OCI-LY7 (cell line): ENCODE results near the gene THYN1. TPM values are rescaled to one million over a fixed set of nuclear protein-coding genes. Genes with fewer than 3 reads are reported as not detected.

ENCODE experiments used
- BruUV-seq: library from RNA; stranded (reverse); fragments of 400-500 nt; replicated peaks from 2 replicates; lab custom pipeline; 2021; lab: Mats Ljungman, UMichigan
- CTCF ChIA-PET: fragments of 300-600 bp; sonication (Branson Sonifier 250); formaldehyde crosslinking; loops from one replicate; lab custom pipeline; 2022; ENCODE audit warnings: antibody characterized with exemption; ENCODE audit not compliant: unreplicated experiment; lab: Charles Lee
- POLR2A ChIA-PET: fragments of 300-600 bp; sonication (Branson Sonifier 250); formaldehyde crosslinking; loops from one replicate; lab custom pipeline; 2022; ENCODE audit warnings: antibody characterized with exemption; lab: Charles Lee
- DNase-seq: peaks from one replicate; pipeline ENCODE4 v3.0.0-alpha.2; 2015; ENCODE audit warnings: low spot score
- H2AFZ ChIP-seq: fragments of 200-600 bp; sonication (generic), shearing (Covaris generic); 2 replicates; pipeline ENCODE4 v1.6.1; 2014; ENCODE audit warnings: mild to moderate bottlenecking, antibody characterized with exemption, low read length, moderate library complexity
- H3K27ac ChIP-seq: fragments of 200-600 bp; sonication (generic); 2 replicates; pipeline ENCODE4 v1.5.1; 2014; ENCODE audit warnings: mixed run types, low read depth, mild to moderate bottlenecking, moderate library complexity, low read length, inconsistent platforms; ENCODE audit not compliant: poor library complexity, severe bottlenecking
- H3K36me3 ChIP-seq: fragments of 200-600 bp; sonication (generic); 2 replicates; pipeline ENCODE4 v1.6.1; 2014; ENCODE audit warnings: mild to moderate bottlenecking, antibody characterized with exemption, low read length, moderate library complexity, mixed read lengths; ENCODE audit not compliant: insufficient read depth
- H3K4me1 ChIP-seq: fragments of 200-600 bp; sonication (generic); 2 replicates; pipeline ENCODE4 v1.5.1; 2014; ENCODE audit warnings: mild to moderate bottlenecking, low read length; ENCODE audit not compliant: insufficient read depth, poor library complexity, severe bottlenecking
- H3K4me2 ChIP-seq: fragments of 200-600 bp; sonication (generic); 2 replicates; pipeline ENCODE4 v1.6.1; 2014; ENCODE audit warnings: mild to moderate bottlenecking, low read length
- H3K4me3 ChIP-seq: fragments of 200-600 bp; sonication (generic); 2 replicates; pipeline ENCODE4 v1.5.1; 2014; ENCODE audit warnings: mild to moderate bottlenecking, low read depth, low read length; ENCODE audit not compliant: poor library complexity, severe bottlenecking
- H3K79me2 ChIP-seq: fragments of 200-600 bp; sonication (generic); 2 replicates; pipeline ENCODE4 v1.6.1; 2016; ENCODE audit warnings: low read depth, mild to moderate bottlenecking, low read length, moderate library complexity, mixed read lengths; ENCODE audit not compliant: insufficient read depth
- H3K9me2 ChIP-seq: fragments of 200-600 bp; sonication (generic); 2 replicates; pipeline ENCODE4 v1.6.1; 2016; ENCODE audit warnings: mild to moderate bottlenecking, low read length, mixed read lengths; ENCODE audit not compliant: insufficient read depth
- H3K9me3 ChIP-seq: fragments of 200-600 bp; sonication (generic); 2 replicates; pipeline ENCODE4 v1.6.1; 2014; ENCODE audit warnings: mild to moderate bottlenecking, mixed run types, low read length, mixed read lengths
- H4K20me1 ChIP-seq: fragments of 200-600 bp; sonication (generic); 2 replicates; pipeline ENCODE4 v1.6.1; 2014; ENCODE audit warnings: mild to moderate bottlenecking, antibody characterized with exemption, low read length, moderate library complexity, mixed read lengths; ENCODE audit not compliant: insufficient read depth
- EZH2phosphoT487 ChIP-seq: fragments of 200-600 bp; sonication (generic); IDR thresholded peaks from 2 replicates; pipeline ENCODE4 v1.6.1; 2018; ENCODE audit warnings: low read depth, borderline replicate concordance, mild to moderate bottlenecking, mixed run types, antibody characterized with exemption, low read length, moderate library complexity, mixed read lengths
- intact Hi-C: fragments of 100-400 bp; cut with micrococcal nuclease; formaldehyde crosslinking; loops from one replicate; pipeline ENCODE4 v1.10.0; 2022; ENCODE audit not compliant: unreplicated experiment
- total RNA-seq, 2 experiments: library from RNA; depleted of rRNA in 1 of 2; stranded (reverse); fragments of >200 nt in 1 of 2; shearing (Covaris generic) in 1 of 2; gene quantifications; 2 replicates each; pipeline ENCODE4 v1.2.3, GENCODE V29; 2014 to 2022
- TF ChIP-seq, protein P1 (sequence below): fragments of 200-600 bp; sonication (generic); conservative IDR thresholded peaks from 2 replicates; pipeline ENCODE4 v1.5.1; 2014; ENCODE audit warnings: mild to moderate bottlenecking, antibody characterized with exemption, low read length, moderate library complexity, mixed read lengths

The THYN1 gene
- total RNA-seq, 2 experiments from 2014 or later: 51.6 to 101 TPM

DNA sequence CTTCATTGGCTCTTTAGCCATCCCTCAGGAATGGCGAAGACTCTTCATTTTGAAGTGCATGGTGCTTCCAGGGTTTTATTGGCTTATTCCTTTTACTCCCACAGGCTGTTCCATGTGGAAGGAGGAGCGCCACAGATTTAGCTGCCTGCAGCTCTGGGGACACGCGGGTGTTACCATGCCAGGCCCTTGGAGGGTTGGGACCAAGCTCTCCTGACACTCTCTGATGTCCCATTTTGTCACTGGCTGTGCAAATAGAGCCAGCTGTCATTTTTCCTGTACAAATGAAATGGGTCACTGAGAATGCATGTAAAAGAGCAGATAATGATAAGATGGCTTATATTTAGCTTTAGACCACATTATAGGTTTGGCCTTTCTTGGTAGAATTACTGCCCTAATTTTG is 9.2 kb downstream of the THYN1 start:
- H3K4me1 ChIP-seq: no peaks in the 10 kb centered on the region
- no peak overlapping the region for H3K4me3 ChIP-seq
- H3K79me2 ChIP-seq: no peaks in the 10 kb centered on the region
- no peak overlapping the region for H3K27ac ChIP-seq
- ChIA-PET POLR2A (interaction anchor here (0.6 to 0.9 kb wide), 2 partner anchors 24 to 33 kb away, joined by 3 read pairs; no protein-coding TSS in a partner anchor), CTCF (no interaction called here)
- no peaks in the 10 kb centered on the region for H3K9me3 ChIP-seq
- H4K20me1 ChIP-seq: no peaks in the 10 kb centered on the region
- intact Hi-C loops: loop anchor here (1.0 kb wide), 1 partner anchor 37 kb away; no protein-coding TSS in a partner anchor
- DNase-seq: no peak
- H2AFZ ChIP-seq: no peak overlapping the region
- no peaks in the 10 kb centered on the region for H3K9me2 ChIP-seq
- peaks cover 55% of the 10 kb centered on the region for H3K36me3 ChIP-seq
- BruUV-seq: no TSS peak
- no peak for TF ChIP-seq EZH2phosphoT487
- TF ChIP-seq, protein P1, sequence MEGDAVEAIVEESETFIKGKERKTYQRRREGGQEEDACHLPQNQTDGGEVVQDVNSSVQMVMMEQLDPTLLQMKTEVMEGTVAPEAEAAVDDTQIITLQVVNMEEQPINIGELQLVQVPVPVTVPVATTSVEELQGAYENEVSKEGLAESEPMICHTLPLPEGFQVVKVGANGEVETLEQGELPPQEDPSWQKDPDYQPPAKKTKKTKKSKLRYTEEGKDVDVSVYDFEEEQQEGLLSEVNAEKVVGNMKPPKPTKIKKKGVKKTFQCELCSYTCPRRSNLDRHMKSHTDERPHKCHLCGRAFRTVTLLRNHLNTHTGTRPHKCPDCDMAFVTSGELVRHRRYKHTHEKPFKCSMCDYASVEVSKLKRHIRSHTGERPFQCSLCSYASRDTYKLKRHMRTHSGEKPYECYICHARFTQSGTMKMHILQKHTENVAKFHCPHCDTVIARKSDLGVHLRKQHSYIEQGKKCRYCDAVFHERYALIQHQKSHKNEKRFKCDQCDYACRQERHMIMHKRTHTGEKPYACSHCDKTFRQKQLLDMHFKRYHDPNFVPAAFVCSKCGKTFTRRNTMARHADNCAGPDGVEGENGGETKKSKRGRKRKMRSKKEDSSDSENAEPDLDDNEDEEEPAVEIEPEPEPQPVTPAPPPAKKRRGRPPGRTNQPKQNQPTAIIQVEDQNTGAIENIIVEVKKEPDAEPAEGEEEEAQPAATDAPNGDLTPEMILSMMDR: no peak
- no peak overlapping the region for H3K4me2 ChIP-seq

DNA sequence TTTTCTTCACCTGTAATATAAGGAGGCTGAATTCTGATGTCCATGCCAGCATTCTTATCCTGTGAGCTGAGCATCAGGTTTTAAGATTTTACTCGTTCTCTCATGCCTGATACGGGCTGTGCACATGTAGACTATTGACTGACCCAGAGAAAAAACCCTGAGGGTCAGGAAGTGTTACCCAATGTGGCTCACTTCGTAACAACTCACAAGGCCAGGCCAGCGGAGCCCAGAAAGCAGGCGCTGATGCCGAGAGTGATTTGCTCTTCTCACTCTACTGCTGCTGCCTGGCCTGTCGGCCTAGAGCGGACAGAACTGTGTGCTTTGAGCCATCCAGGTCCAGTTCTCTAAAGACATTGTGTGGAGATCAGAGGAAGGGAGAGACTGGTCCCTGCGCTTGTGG is 10.8 kb downstream of the THYN1 start:
- BruUV-seq: no TSS peak
- Histone ChIP-seq H3K9me2 (no peaks in the 10 kb centered on the region), H4K20me1 (no peaks in the 10 kb centered on the region), H3K79me2 (no peaks in the 10 kb centered on the region), H3K36me3 (peaks cover 39% of the 10 kb centered on the region), H3K9me3 (no peaks in the 10 kb centered on the region), H3K27ac (no peak overlapping the region), H3K4me1 (no peaks in the 10 kb centered on the region), H2AFZ (no peak overlapping the region), H3K4me2 (no peak overlapping the region), H3K4me3 (no peak overlapping the region)
- TF ChIP-seq, protein P1: no peak
- TF ChIP-seq EZH2phosphoT487: no peak
- no peak for DNase-seq
- intact Hi-C loops: no loop called here
- POLR2A ChIA-PET: no interaction called here
- CTCF ChIA-PET: no interaction called here

DNA sequence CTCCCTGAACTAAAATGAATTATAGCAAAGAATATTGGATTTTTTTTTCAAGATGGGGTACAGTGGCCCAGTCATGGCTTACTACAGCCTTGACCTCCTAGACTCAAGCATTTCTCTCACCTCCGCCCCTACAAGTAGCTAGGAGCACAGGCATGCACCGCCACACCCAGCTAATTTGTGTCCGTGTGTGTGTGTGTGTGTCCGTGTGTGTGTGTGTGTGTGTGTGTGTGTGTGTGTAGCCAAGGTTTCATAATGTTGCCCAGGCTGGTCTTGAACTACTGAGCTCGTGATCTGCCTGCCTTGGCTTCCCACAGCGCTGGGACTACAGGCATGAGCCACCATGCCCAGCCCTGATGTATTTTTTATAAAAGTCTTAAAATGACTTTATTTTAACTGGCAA is 12.6 kb downstream of the THYN1 start:
- H3K36me3 ChIP-seq: peaks cover 30% of the 10 kb centered on the region; the same call in 1 of the 2 replicates
- H3K4me2 ChIP-seq: no peak overlapping the region
- intact Hi-C loops: no loop called here
- CTCF ChIA-PET: interaction anchor here (0.6 kb wide), 1 partner anchor 178 kb away, joined by 3 read pairs; no protein-coding TSS in a partner anchor
- no peak overlapping the region for H2AFZ ChIP-seq
- TF ChIP-seq EZH2phosphoT487: no peak
- TF ChIP-seq, protein P1: no peak
- BruUV-seq: no TSS peak
- no peak overlapping the region for H3K4me3 ChIP-seq
- DNase-seq: no peak
- no peak overlapping the region for H3K27ac ChIP-seq
- no peaks in the 10 kb centered on the region for H3K9me2 ChIP-seq
- no peaks in the 10 kb centered on the region for H3K9me3 ChIP-seq
- POLR2A ChIA-PET: interaction anchor here (1.2 kb wide), 1 partner anchor 16 kb away, joined by 4 read pairs; the partner anchor contains the start of genes NCAPD3 and VPS26B
- H3K79me2 ChIP-seq: no peaks in the 10 kb centered on the region
- H3K4me1 ChIP-seq: no peaks in the 10 kb centered on the region
- no peaks in the 10 kb centered on the region for H4K20me1 ChIP-seq
